ENCODE data around the gene CTU2. TPM values are rescaled to one million over a fixed set of nuclear protein-coding genes. Genes with fewer than 3 reads are reported as not detected.

The CTU2 gene
- total RNA-seq, 1 donor from 2014 or later = 20.6 TPM

GRCh38 chr16:88748364-88748763, 42.1 kb downstream of the CTU2 start:
- no peak for TF ChIP-seq CTCF (IDR thresholded peaks at IDR 0.05)
- no peak for DNase-seq (ENCODE audit: extremely low spot score, unreplicated experiment)
- no peaks in the 10 kb centered on the region for H3K9me3 Mint-ChIP-seq (ENCODE audit: unreplicated experiment)
- no peaks in the 10 kb centered on the region for H3K36me3 Mint-ChIP-seq (ENCODE audit: unreplicated experiment)
- H3K27me3 Mint-ChIP-seq (ENCODE audit: unreplicated experiment) = no peaks in the 10 kb centered on the region
- peaks cover 33% of the 10 kb centered on the region for H3K4me1 Mint-ChIP-seq (ENCODE audit: unreplicated experiment)
- no peak overlapping the region for H3K4me3 Mint-ChIP-seq (ENCODE audit: unreplicated experiment)
- H3K27ac Mint-ChIP-seq (ENCODE audit: unreplicated experiment) = no peak overlapping the region

- Mint-ChIP-seq H3K4me3 (ENCODE audit: unreplicated experiment) (no peak overlapping the region), H3K27ac (ENCODE audit: unreplicated experiment) (no peak overlapping the region), H3K4me1 (ENCODE audit: unreplicated experiment) (peaks cover 40% of the 10 kb centered on the region), H3K27me3 (ENCODE audit: unreplicated experiment) (no peaks in the 10 kb centered on the region), H3K9me3 (ENCODE audit: unreplicated experiment) (no peaks in the 10 kb centered on the region), H3K36me3 (ENCODE audit: unreplicated experiment) (no peaks in the 10 kb centered on the region)
- TF ChIP-seq CTCF (IDR thresholded peaks at IDR 0.05) = no peak
- DNase-seq (ENCODE audit: extremely low spot score, unreplicated experiment) = no peak
Observed at GRCh38 chr16:88749358-88749757, 43.1 kb downstream of the CTU2 start.

GRCh38 chr16:88750854-88751253, 44.6 kb downstream of the CTU2 start:
- no peak for TF ChIP-seq CTCF (IDR thresholded peaks at IDR 0.05)
- no peaks in the 10 kb centered on the region for H3K36me3 Mint-ChIP-seq (ENCODE audit: unreplicated experiment)
- H3K4me3 Mint-ChIP-seq (ENCODE audit: unreplicated experiment) = no peak overlapping the region
- peaks cover 43% of the 10 kb centered on the region for H3K4me1 Mint-ChIP-seq (ENCODE audit: unreplicated experiment)
- H3K27ac Mint-ChIP-seq (ENCODE audit: unreplicated experiment) = no peak overlapping the region
- no peak for DNase-seq (ENCODE audit: extremely low spot score, unreplicated experiment)
- H3K9me3 Mint-ChIP-seq (ENCODE audit: unreplicated experiment) = no peaks in the 10 kb centered on the region
- no peaks in the 10 kb centered on the region for H3K27me3 Mint-ChIP-seq (ENCODE audit: unreplicated experiment)

- DNase-seq (ENCODE audit: extremely low spot score, unreplicated experiment) = no peak
- H3K4me1 Mint-ChIP-seq (ENCODE audit: unreplicated experiment) = peaks cover 31% of the 10 kb centered on the region
- no peak overlapping the region for H3K4me3 Mint-ChIP-seq (ENCODE audit: unreplicated experiment)
- H3K9me3 Mint-ChIP-seq (ENCODE audit: unreplicated experiment) = no peaks in the 10 kb centered on the region
- H3K27me3 Mint-ChIP-seq (ENCODE audit: unreplicated experiment) = no peaks in the 10 kb centered on the region
- TF ChIP-seq CTCF (IDR thresholded peaks at IDR 0.05) = no peak
- no peaks in the 10 kb centered on the region for H3K36me3 Mint-ChIP-seq (ENCODE audit: unreplicated experiment)
- no peak overlapping the region for H3K27ac Mint-ChIP-seq (ENCODE audit: unreplicated experiment)
Observed at GRCh38 chr16:88752386-88753002, 46.2 kb downstream of the CTU2 start.

GRCh38 chr16:88753191-88753590, 46.9 kb downstream of the CTU2 start:
- H3K9me3 Mint-ChIP-seq (ENCODE audit: unreplicated experiment) = no peaks in the 10 kb centered on the region
- DNase-seq (ENCODE audit: extremely low spot score, unreplicated experiment) = no peak
- no peak for TF ChIP-seq CTCF (IDR thresholded peaks at IDR 0.05)
- H3K36me3 Mint-ChIP-seq (ENCODE audit: unreplicated experiment) = no peaks in the 10 kb centered on the region
- H3K27ac Mint-ChIP-seq (ENCODE audit: unreplicated experiment) = peak overlapping the region; percentile 31
- peaks cover 35% of the 10 kb centered on the region for H3K4me1 Mint-ChIP-seq (ENCODE audit: unreplicated experiment)
- H3K27me3 Mint-ChIP-seq (ENCODE audit: unreplicated experiment) = no peaks in the 10 kb centered on the region
- no peak overlapping the region for H3K4me3 Mint-ChIP-seq (ENCODE audit: unreplicated experiment)

All from osteocyte (in vitro differentiated cells).